Fibroblast of skin of abdomen (primary cell): Measurements from ENCODE around the gene OR5H15. TPM values are rescaled to one million over a fixed set of nuclear protein-coding genes. Genes with fewer than 3 reads are reported as not detected.
"Not testable (repeated sequence)": the region's sequence is repeated elsewhere in the genome, so short reads cannot be mapped to it uniquely, and the experiment has no call there.

Experiments
- DNase-seq: peaks from one replicate; pipeline ENCODE4 v3.0.0-alpha.2; 2013
- polyA plus RNA-seq, 2 experiments: library from polyadenylated mRNA; unstranded; fragments of 120-200 nt; gene quantifications; one replicate each; pipeline ENCODE4 v1.2.1, GENCODE V29; 2013; ENCODE audit not compliant: insufficient read length in 2 of 2

The OR5H15 gene
- not detected for polyA plus RNA-seq (2013, experiment 1 of 2; ENCODE audit: insufficient read length)
- polyA plus RNA-seq (2013, experiment 2 of 2; ENCODE audit: insufficient read length) = not detected

DNA sequence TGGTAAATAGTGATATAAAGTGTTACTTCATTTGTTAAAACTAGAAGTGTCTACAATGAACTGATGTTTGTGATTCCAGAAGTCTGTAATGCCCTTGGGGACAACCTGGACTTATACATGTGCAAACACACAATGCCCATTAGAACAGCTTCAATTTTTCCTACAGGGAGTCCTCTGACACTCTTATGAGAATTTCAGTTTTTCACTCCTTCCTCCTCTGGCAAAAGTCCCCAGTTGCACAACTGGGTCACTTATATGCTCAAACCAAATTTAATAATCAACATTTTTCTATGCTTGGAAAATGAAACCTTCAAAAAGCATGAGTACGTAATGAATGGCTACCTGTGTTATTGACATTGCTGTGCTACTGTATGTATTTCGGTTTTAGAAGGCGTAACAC is at the start of gene OR5H15:
Gene OR5H15 (plus strand): TSS at position 301 of the 400 bp plus-strand sequence. CDS start 2,004 bp downstream, outside the sequence.
- no peak for DNase-seq

DNA sequence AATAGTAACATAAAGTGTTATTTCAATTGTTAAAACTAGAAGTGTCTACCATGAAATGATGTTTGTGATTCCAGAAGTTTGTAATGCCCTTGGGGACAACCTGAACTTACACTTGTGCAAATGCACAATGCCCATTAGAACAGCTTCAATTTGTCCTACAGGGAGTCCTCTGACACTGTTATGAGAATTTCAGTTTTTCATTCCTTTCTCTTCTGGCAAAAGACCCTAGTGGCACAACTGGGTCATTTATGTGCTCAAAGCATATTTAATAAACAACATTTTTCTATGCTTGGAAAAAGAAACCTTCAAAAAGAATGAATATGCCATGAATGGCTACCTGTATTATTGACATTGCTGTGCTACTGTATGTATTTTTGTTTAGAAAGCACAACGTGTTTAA is 36.1 kb upstream of the OR5H15 start, which contains the start of gene OR5H1:
Gene OR5H1 (plus strand): TSS at position 301 of the 400 bp plus-strand sequence. CDS start 1,977 bp downstream, outside the sequence.
- DNase-seq = no peak

- DNase-seq = no peak
These were observed 29.9 kb upstream of the OR5H15 start for GRCh38 chr3:98136631-98137030.

DNA sequence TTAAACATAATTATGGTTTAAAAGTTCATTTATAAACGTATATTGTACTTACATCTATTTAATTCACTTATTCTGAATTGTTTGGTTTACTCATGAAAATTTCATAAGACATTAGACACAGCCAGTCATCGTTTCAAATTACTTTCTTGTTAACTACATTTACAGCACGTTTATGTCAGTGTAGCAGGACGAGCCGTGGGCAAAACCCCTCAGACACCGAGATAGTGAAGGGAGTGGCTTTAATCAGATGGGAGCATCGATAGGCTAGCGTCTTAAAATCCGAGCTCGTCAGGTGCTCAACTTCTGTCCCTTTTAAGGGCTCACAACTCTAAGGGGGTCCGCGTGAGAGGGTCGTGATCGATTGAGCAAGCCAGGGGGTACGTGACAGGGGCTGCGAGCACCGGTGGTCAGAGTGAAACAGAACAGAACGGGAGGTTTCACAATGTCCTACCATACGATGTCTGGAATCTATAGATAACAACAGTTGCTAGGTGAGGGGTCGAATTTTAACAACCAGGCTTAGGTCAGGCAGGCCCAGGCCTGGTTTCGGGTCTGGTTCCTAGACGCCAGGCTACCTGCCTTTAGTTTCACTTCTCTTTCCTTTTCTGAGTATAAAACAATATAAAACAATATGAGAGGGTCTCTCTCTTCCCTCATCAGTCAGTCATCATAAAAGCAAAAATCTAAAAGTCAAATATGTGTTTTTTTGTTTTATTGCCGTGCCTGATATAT is 28.5 kb upstream of the OR5H15 start:
- DNase-seq = not testable (repeated sequence)

GRCh38 chr3:98140531-98140930 is 26.0 kb upstream of the OR5H15 start:
- DNase-seq = no peak

DNA sequence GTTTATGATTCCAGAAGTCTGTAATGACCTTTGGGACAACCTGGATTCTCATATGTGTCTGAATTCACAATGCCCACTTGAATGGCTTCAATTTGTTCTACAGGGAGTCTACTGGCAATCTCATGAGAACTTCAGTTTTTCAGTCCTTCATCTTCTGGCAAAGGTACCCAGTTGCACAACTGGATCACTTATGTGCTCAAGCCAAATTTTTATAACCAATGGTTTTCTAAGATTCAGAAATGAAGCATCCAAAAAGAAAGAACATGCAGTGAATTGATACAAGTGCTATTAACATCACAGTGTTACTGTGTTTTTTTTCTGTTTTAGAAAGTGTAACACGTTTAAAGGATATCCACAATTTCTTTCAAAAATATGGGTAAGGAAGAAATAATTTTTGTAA is 19.3 kb upstream of the OR5H15 start, which contains the start of gene OR5H14:
Gene OR5H14 (plus strand): TSS at position 301 of the 400 bp plus-strand sequence. CDS start 1,907 bp downstream, outside the sequence.
- DNase-seq = no peak

DNA sequence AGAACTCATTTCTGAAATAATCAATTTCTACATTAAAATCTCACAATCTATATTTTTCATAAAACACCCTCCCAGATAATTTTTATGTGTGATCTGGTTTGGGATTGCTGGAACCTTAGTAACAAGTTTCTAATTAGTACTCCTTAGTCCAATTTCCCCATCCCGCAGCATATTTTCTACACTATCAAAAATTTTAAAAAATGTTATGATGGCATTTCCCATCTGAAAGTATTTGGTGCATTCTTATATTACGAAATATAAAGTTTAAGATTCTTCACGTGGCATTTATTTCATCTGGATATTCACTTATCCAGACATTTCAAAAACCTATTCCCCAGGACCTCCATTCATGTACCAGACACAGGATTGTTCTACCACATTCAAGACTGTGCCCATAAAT is 17.7 kb upstream of the OR5H15 start:
- DNase-seq = no peak

DNA sequence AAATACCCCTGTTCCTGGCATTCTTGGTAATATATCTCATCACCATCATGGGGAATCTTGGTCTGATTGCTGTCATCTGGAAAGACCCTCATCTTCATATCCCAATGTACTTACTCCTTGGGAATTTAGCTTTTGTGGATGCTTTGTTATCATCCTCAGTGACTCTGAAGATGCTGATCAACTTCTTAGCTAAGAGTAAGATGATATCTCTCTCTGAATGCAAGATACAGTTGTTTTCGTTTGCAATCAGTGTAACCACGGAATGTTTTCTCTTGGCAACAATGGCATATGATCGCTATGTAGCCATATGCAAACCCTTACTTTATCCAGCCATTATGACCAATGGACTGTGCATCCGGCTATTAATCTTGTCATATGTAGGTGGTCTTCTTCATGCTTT is 17.0 kb upstream of the OR5H15 start:
- not testable (repeated sequence) for DNase-seq

DNA sequence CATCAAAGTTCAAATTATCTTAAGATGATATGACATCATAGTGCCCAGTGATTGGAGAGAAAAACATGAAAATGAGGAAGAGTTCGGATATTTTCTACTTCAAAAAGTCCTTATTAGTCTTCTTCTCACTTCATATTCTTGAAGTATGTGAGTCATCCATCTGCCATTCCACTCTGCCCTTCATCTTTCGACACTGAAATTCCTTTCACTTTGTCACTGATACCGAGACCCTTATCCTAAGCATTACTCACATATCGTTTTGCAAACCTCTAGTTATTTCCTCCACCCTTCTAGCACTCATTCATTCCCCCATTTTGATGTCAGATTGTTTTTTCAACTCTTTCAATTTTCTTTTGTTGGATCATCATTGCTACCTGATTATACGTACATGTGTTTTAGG is 15.3 kb upstream of the OR5H15 start:
- DNase-seq = no peak

DNA sequence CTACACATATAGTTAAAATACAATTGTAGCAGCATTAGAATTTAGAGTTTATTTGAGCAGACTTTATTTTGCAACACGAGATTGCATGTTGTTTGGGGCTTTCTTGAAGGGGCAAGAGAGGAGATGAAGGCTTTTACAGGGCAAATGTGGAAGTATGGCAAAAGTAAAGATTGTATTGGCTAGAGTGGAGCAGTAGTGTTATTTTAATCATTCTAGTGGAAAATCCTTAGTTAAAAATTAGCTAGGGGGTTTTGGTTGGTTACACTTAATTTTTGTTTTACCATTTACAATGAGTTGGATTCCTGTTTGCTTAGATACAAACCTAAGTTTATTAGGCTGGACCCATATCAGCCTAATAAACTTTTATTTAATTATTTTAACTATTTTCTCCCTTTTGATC is 4.6 kb downstream of the OR5H15 start:
- DNase-seq = no peak

DNA sequence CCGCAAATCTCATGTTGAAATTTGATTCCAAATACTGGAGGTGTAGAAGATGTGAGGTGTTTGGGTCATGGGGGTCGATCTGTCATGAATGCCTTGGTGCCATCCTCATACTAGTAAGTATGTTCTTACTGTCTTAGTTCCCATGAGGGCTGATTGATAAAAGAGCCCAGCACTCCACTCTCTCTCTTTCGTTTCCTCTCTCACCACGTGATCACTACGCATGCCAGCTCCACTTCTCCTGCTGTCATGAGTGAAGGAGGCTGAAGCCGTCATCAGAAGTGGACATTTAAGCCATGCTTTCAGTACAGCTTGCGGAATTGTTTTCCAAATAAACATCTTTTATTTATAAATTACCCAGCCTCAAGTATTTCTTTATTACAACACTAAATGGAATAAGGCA is 6.1 kb downstream of the OR5H15 start:
- no peak for DNase-seq

DNA sequence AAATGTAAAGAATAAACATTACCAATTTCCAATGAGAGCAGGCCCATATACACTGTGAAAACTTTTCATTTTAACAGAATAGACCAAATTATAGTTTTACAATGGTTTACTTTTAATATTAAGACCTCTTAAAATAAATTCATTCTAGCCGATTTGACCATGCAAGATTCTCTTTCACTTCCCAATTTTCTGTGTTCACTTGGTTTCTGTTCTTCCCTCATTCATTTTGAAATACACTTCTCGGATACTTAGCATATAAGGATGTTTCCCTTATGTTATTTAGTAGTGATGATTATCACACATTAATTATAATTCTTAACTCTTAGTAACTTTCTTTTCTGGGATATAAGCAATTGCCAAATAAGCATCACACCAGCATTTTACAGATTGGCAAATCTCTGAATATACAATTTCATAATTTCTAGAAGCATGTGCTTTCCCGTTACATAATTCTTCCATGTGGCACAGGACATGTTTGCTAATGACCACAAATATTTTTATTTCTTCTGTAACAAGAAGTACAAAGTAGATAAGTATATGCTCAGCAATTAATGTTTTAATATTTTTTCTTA is 13.9 kb downstream of the OR5H15 start:
- DNase-seq = no peak

- no peak for DNase-seq
These were observed 15.7 kb downstream of the OR5H15 start for GRCh38 chr3:98182196-98182595.

DNA sequence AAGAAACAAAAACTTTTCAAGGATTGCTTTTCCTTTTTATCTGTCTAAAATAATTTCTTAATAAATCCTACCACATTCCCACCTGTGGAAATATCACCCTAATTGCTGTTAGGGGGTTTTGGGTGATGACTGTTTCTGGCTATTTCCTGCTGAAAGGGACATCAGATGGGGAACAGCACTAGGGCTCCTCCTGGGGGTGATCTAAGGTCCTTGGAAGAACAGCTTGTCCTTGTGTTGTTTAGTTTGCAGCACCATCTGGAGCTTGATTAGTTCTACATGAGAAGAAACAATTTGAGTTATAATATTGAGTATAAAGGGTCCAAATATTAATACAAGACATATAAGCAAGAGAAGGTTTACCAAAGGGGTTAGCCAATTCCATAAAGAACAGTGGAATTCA is 18.7 kb downstream of the OR5H15 start:
- no peak for DNase-seq

DNA sequence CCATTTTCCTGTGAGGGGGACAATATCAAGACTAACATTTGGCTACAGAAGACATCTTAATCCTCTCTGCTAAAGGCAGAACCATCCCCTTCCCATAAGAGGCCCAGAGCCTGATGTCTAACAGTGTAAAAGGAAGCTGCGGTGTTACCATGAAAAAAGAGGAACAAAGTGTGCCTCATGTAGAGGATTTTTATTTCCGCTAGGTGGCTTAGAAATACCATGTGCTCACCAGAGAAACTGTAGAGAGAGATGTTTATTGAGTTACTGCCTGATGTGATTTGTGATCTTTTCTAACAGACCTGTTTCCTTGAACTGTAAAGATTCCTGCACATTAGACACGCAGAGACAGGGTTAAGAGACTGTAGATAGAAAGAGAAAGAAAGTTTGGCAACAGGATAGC is 22.0 kb downstream of the OR5H15 start:
- DNase-seq = no peak

DNA sequence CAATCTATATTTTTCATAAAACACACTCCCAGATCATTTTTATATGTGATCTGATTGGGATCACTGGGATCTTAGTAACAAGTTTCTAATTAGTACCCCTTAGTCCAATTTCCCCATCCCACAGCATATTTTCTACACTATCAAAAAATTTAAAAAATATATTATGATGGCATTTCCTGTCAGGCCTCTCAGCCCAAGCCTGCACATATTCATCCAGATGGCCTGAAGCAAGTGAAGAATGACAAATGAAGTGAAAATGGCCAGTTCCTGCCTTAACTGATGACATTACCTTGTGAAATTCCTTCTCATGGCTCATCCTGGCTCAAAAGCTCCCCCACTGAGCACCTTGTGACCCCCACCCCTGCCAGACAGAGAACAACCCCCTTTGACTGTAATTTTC is 24.4 kb downstream of the OR5H15 start:
- DNase-seq = not testable (repeated sequence)

DNA sequence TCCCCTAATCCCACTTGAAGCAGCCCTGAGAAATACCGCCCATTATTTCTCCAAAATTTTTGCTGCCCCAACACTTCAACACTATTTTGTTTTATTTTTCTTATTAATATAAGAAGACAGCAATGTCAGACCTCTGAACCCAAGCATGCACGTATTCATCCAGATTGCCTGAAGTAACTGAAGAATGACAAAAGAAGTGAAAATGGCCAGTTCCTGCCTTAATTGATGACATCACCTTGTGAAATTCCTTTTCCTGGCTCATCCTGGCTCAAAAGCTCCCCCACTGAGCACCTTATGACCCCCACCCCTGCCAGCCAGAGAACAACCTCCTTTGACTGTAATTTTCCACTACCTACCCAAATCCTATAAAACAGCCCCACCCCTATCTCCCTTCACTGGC is 29.8 kb downstream of the OR5H15 start:
- DNase-seq = not testable (repeated sequence)

DNA sequence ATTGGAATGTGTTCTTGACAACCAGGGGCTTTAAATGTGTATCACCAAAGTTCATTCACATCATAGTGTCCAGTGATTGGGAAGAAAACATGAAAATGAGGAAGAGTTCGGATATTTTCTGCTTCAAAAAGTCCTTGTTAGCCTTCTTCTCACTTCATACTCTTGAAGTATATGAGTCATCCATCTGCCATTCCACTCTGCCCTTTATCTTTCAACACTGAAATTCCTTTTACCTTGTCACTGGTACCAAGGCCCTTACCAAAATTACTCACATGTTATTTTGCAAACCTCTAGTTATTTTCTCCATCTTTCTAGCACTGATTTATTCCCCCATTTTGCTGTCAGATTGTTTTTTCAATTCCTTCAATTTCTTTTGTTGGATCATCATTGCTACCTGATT is 32.5 kb downstream of the OR5H15 start:
- no peak for DNase-seq

GRCh38 chr3:98209244-98209643 is 42.7 kb downstream of the OR5H15 start:
- no peak for DNase-seq

GRCh38 chr3:98213276-98213675 is 46.8 kb downstream of the OR5H15 start:
- DNase-seq = no peak

- no peak for DNase-seq
These were observed 48.6 kb downstream of the OR5H15 start for GRCh38 chr3:98215051-98215450.
